Pancreas (tissue), 10 donors: ENCODE results near the gene CXCL3. TPM values are rescaled to one million over a fixed set of nuclear protein-coding genes. Genes with fewer than 3 reads are reported as not detected.

Experiments
- ATAC-seq, 4 donors: fragments of 200-7000 bp; cut with Tn5 transposase; one replicate each; pipeline versions ENCODE4 v1.8.0 to v1.9.1; 2020; ENCODE audit warnings: mild to moderate bottlenecking in 4 of 4, moderate library complexity in 4 of 4
- DNase-seq, 6 donors: peaks; one replicate each; pipeline ENCODE4 v3.0.0-alpha.2; 2020
- FAIRE-seq: peaks from 2 replicates; lab custom pipeline; 2012; peaks lifted over from hg19 to GRCh38; lab: Jason Lieb, UNC
- H3K27ac ChIP-seq, 4 donors: fragments of 200-600 bp; sonication (generic); 1 replicate in 3 of 4; 2 replicates in 1 of 4; pipeline versions ENCODE4 v1.5.0 to v1.8.0; 2020
- H3K27me3 ChIP-seq, 4 donors: fragments of 200-600 bp; one replicate each; pipeline ENCODE4 v1.8.0; 2021
- H3K36me3 ChIP-seq, 3 donors: fragments of 200-600 bp; sonication (generic) in 1 of 3; one replicate each; pipeline versions ENCODE4 v1.5.0 to v1.8.0; 2020 to 2021
- H3K4me1 ChIP-seq, 3 donors: fragments of 200-600 bp; one replicate each; pipeline ENCODE4 v1.8.0; 2021
- H3K4me3 ChIP-seq, 4 donors: fragments of 200-600 bp; sonication (generic) in 2 of 4; one replicate each; pipeline versions ENCODE4 v1.5.0 to v1.8.0; 2020 to 2021
- H3K9me3 ChIP-seq, 4 donors: fragments of 200-600 bp; one replicate each; pipeline ENCODE4 v1.8.0; 2021
- WGBS, 2 donors: extraction: QIAGEN DNeasy Blood & Tissue Kit; methylation state at CpG; one replicate each; pipeline ENCODE4 v1.1.7; 2013; 5-methylcytosine and 5-hydroxymethylcytosine counted together
- intact Hi-C, 3 donors: fragments of 100-400 bp; cut with DNase I; formaldehyde crosslinking; loops; one replicate each; pipeline versions ENCODE4 v1.11.1 to v1.14.2; 2022
- polyA plus RNA-seq, 2 donors: library from polyadenylated mRNA; stranded (reverse); fragments of 200-250 nt; gene quantifications; one replicate each; pipeline ENCODE4 v1.2.3, GENCODE V29; 2013
- total RNA-seq, 6 donors: library from RNA; stranded (reverse); fragmentation: NEBNext Ultra II Directional in 4 of 6; extraction: Animal tissue kit (Norgen Biotek cat#: 25700) in 4 of 6; gene quantifications; one replicate each; pipeline versions ENCODE4 v1.2.1 to v1.2.4, GENCODE V29; 2021 to 2023
- TF ChIP-seq, protein P1 (sequence below), 4 donors: fragments of 200-600 bp; sonication (generic) in 3 of 4; IDR thresholded peaks; one replicate each; pipeline versions ENCODE4 v1.5.0 to v1.8.0; 2021; ENCODE audit warnings: antibody characterized with exemption in 4 of 4
- donor health status: healthy with polysubstance abuse.
- donor health status: DM: no; HTN: no; CAD: no; lungs with moderate emphysema.
- donor health status: DM: no; HTN: no; CAD: no.
- donor health status: control.
- donor health status: control.
- donor health status: Bipolar disorder and iron deficiency.
- donor health status: DM: yes; HTN: yes; CAD: no.
- donor health status: DM: no; HTN: no; CAD: no.
- donor health status: DM: no; HTN: no; CAD: no.
- donor health status: DM: yes; HTN: yes; CAD: no.

CXCL3 gene
- total and polyA plus RNA-seq, 8 donors, result 0.60 to 7.3 (median 2.0) TPM

DNA sequence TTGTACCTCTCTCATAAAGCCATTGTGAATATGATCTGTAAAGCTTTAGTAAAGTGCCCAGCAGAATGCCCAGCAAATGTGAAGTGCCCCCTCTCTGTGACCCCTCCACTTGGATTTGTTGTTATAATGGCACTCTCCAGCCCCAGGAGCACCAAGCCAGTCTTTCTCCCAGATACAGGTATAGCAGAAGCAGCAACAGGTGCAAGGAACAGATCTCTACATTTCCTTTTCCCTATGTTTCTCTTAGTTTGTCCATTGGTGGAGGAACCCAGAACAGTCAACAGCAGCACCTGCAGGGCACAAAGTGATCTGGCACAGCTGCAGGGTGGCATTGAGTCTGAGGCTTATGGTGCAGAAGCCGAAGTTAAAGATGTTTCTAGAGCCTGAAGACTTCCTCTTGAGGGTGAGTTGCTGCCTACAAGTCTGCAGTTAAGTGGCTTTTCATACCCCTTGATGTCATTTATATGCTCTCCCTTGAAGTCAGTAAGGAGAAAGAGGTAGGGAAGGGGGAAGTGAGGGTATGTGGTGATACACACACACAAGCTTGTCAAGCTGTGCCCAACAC lies 16.1 kb upstream of the CXCL3 start:
- Histone ChIP-seq H3K27me3 (no peaks in the 10 kb centered on the region), H3K36me3 (no peaks in the 10 kb centered on the region), H3K9me3 (no peaks in the 10 kb centered on the region), H3K4me1 (no peaks in the 10 kb centered on the region), H3K4me3 (no peak overlapping the region), H3K27ac (no peak overlapping the region)
- no peak for FAIRE-seq
- no peak for ATAC-seq
- 74 to 82% methylated on average over 1 of the region's 1 CpG for WGBS, 2 donors
- intact Hi-C loops, result no loop called here
- DNase-seq, result no peak
- TF ChIP-seq, protein P1, sequence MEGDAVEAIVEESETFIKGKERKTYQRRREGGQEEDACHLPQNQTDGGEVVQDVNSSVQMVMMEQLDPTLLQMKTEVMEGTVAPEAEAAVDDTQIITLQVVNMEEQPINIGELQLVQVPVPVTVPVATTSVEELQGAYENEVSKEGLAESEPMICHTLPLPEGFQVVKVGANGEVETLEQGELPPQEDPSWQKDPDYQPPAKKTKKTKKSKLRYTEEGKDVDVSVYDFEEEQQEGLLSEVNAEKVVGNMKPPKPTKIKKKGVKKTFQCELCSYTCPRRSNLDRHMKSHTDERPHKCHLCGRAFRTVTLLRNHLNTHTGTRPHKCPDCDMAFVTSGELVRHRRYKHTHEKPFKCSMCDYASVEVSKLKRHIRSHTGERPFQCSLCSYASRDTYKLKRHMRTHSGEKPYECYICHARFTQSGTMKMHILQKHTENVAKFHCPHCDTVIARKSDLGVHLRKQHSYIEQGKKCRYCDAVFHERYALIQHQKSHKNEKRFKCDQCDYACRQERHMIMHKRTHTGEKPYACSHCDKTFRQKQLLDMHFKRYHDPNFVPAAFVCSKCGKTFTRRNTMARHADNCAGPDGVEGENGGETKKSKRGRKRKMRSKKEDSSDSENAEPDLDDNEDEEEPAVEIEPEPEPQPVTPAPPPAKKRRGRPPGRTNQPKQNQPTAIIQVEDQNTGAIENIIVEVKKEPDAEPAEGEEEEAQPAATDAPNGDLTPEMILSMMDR (IDR thresholded peaks at IDR 0.05), result no peak

DNA sequence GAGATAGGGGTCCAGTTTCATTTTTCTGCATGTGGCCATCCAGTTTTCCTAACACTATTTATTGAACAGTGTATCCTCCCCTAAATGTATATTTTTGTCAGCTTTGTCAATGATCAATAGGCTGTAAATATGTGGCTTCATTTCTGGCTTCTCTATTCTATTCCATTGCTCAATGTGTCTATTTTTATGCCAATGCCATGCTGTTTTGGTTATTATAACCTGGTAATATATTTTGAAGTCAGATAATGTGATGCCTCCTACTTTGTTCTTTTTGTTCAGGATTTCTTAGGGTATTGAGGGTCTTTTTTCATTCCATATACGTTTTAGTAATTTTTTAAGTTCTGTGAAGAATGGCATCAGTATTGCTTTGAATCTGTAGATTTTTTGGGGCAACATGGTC lies 8.7 kb upstream of the CXCL3 start:
- FAIRE-seq, result no peak
- TF ChIP-seq, protein P1 (IDR thresholded peaks at IDR 0.05), result no peak
- DNase-seq, result no peak
- no peak overlapping the region for H3K4me3 ChIP-seq
- no peak for ATAC-seq
- peaks cover 0 to 4% (median 0%) of the 10 kb centered on the region in 4 donors for H3K9me3 ChIP-seq
- no peaks in the 10 kb centered on the region for H3K4me1 ChIP-seq
- H3K36me3 ChIP-seq, result no peaks in the 10 kb centered on the region
- H3K27ac ChIP-seq, result no peak overlapping the region
- H3K27me3 ChIP-seq, result no peaks in the 10 kb centered on the region
- WGBS, 2 donors, result 40 to 53% methylated on average over 1 of the region's 1 CpG
- intact Hi-C loops, result loop anchor here in 1 of 3 donors (10.0 kb wide), 1 partner anchor 88 kb away; no protein-coding TSS in a partner anchor

DNA sequence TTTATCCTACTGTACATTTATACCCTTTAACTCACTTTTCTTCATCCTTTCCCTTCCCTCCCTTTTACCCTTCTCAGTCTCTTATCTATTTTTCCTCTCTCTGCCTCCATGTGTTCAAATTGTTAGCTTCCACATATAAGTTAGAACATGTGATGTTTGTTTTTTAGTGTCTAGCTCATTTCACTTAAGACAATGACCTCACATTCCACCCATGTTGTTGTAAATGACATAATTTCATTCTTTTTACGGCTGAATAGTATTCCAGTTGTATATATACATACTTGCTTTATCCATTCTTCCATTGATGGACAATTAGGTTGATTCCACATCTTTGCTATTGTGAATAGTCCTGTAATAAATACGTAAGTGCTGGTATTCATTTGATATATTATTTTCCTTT lies 7.3 kb upstream of the CXCL3 start:
- ATAC-seq, result no peak
- no peak for DNase-seq
- Histone ChIP-seq H3K27me3 (no peaks in the 10 kb centered on the region), H3K27ac (no peak overlapping the region), H3K4me3 (no peak overlapping the region), H3K36me3 (no peaks in the 10 kb centered on the region), H3K4me1 (no peaks in the 10 kb centered on the region), H3K9me3 (peaks cover 0 to 4% (median 0%) of the 10 kb centered on the region in 4 donors)
- TF ChIP-seq, protein P1 (IDR thresholded peaks at IDR 0.05), result no peak
- 86% methylated on average over 2 of the region's 2 CpGs for WGBS, 2 donors
- intact Hi-C loops, result loop anchor here in 1 of 3 donors (10.0 kb wide), 1 partner anchor 89 kb away; no protein-coding TSS in a partner anchor
- FAIRE-seq, result no peak

DNA sequence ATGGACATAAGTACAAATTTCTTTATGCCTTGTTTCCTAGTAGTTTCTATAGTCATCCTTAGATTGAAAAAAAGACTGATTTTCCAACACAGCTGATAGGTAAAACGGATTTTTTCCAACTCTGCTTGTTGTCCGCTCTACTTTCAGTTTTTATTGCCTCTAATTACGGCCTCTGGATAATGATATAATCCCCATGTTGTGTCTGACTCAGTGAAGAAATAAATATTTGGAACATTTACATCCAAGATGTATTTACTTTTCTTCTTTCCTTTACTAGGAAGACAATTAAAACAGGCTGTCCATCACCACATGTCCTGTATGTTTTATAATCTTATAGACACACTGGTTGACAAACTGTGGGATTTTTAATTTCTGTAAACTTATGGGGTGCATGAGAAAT lies 6.8 kb upstream of the CXCL3 start:
- peaks cover 0 to 4% (median 0%) of the 10 kb centered on the region in 4 donors for H3K9me3 ChIP-seq
- no peak overlapping the region for H3K4me3 ChIP-seq
- intact Hi-C loops, result loop anchor here in 1 of 3 donors (10.0 kb wide), 1 partner anchor 90 kb away; no protein-coding TSS in a partner anchor
- no peaks in the 10 kb centered on the region for H3K27me3 ChIP-seq
- ATAC-seq (no peak), FAIRE-seq (no peak), DNase-seq (no peak)
- no peaks in the 10 kb centered on the region for H3K4me1 ChIP-seq
- 79 to 81% methylated on average over 3 of the region's 3 CpGs for WGBS, 2 donors
- no peaks in the 10 kb centered on the region for H3K36me3 ChIP-seq
- H3K27ac ChIP-seq, result no peak overlapping the region
- TF ChIP-seq, protein P1 (IDR thresholded peaks at IDR 0.05), result no peak

DNA sequence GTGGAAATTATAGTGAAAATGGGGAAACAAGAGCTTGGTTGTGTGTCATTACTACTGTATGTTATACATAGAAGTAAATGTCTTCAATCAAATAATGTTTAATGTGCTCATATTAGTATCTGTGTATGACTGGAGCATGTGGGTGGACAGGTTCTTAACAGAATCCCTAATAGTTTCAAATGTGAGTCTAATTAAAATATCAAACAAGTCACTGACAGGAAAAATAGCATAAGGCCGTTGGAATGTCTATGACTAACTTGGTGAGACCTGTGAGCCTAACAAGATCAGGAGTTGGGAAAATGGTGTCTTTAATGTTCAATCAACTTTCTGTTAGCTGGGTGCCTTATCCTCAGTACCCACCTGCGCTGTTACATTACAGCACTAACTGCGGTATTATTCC lies 6.2 kb upstream of the CXCL3 start:
- ATAC-seq, result no peak
- intact Hi-C loops, result loop anchor here in 1 of 3 donors (10.0 kb wide), 1 partner anchor 90 kb away; no protein-coding TSS in a partner anchor
- H3K4me1 ChIP-seq, result no peaks in the 10 kb centered on the region
- no peaks in the 10 kb centered on the region for H3K27me3 ChIP-seq
- H3K27ac ChIP-seq, result no peak overlapping the region
- FAIRE-seq, result no peak
- H3K36me3 ChIP-seq, result no peaks in the 10 kb centered on the region
- no peak overlapping the region for H3K4me3 ChIP-seq
- TF ChIP-seq, protein P1 (IDR thresholded peaks at IDR 0.05), result no peak
- no peak for DNase-seq
- H3K9me3 ChIP-seq, result peaks cover 0 to 4% (median 0%) of the 10 kb centered on the region in 4 donors
- 79 to 83% methylated on average over 3 of the region's 3 CpGs for WGBS, 2 donors
